Sigmoid colon (tissue), 7 donors: Measurements from ENCODE around the gene KIF13A. TPM values are rescaled to one million over a fixed set of nuclear protein-coding genes. Genes with fewer than 3 reads are reported as not detected.

Experiments used
- DNase-seq: peaks from one replicate; pipeline ENCODE4 v3.0.0-alpha.2; 2019
- H3K27ac ChIP-seq, 4 donors: fragments of 200-600 bp; sonication (generic); one replicate each; pipeline ENCODE4 v1.5.1; 2016 to 2019; ENCODE audit warnings: mild to moderate bottlenecking in 1 of 4
- H3K27me3 ChIP-seq, 3 donors: fragments of 200-600 bp; sonication (generic); one replicate each; pipeline ENCODE4 v1.5.1; 2019; ENCODE audit warnings: mild to moderate bottlenecking in 1 of 3
- H3K36me3 ChIP-seq, 4 donors: fragments of 200-600 bp; sonication (generic); one replicate each; pipeline ENCODE4 v1.5.1; 2016 to 2019
- H3K4me1 ChIP-seq, 4 donors: fragments of 200-600 bp; sonication (generic); one replicate each; pipeline ENCODE4 v1.5.1; 2017 to 2019
- H3K4me3 ChIP-seq, 4 donors: fragments of 200-600 bp; sonication (generic); one replicate each; pipeline ENCODE4 v1.5.1; 2017 to 2019; ENCODE audit warnings: mild to moderate bottlenecking in 2 of 4, moderate library complexity in 1 of 4
- H3K9me3 ChIP-seq, 4 donors: fragments of 200-600 bp in 3 of 4; sonication (generic) in 3 of 4; one replicate each; pipeline versions ENCODE4 v1.5.1 to v1.6.1; 2013 to 2019
- EP300 ChIP-seq, 4 donors: sonication (generic); formaldehyde crosslinking; IDR thresholded peaks; one replicate each; pipeline ENCODE4 v1.6.1; 2017; ENCODE audit warnings: antibody characterized with exemption in 4 of 4
- POLR2A ChIP-seq, 2 donors: fragments of 450-650 bp; IDR thresholded peaks; one replicate each; pipeline ENCODE4 v1.6.1; 2016; ENCODE audit warnings: antibody characterized with exemption in 2 of 2, mild to moderate bottlenecking in 2 of 2, moderate library complexity in 2 of 2
- POLR2AphosphoS5 ChIP-seq, 4 donors: sonication (generic); formaldehyde crosslinking; IDR thresholded peaks; one replicate each; pipeline ENCODE4 v1.6.1; 2017; ENCODE audit warnings: antibody characterized with exemption in 4 of 4
- WGBS, 2 donors: extraction: QIAGEN DNeasy Blood & Tissue Kit; methylation state at CpG; one replicate each; pipeline ENCODE4 v1.1.7; 2013; 5-methylcytosine and 5-hydroxymethylcytosine counted together
- intact Hi-C: fragments of 100-400 bp; cut with DNase I; formaldehyde crosslinking; loops from one replicate; pipeline ENCODE4 v1.15.1; 2023
- polyA plus RNA-seq, 3 donors: library from polyadenylated mRNA; stranded (reverse); fragments of 200-250 nt; gene quantifications; one replicate each; pipeline ENCODE4 v1.2.3, GENCODE V29; 2013
- total RNA-seq, 4 donors: library from RNA; depleted of rRNA; stranded (reverse); fragments of >200 nt; gene quantifications; one replicate each; pipeline ENCODE4 v1.1.0, GENCODE V29; 2016
- TF ChIP-seq, protein P1 (sequence below), 4 experiments: fragments of 450-650 bp in 3 of 4; fragments of 200-600 bp in 1 of 4; IDR thresholded peaks; one replicate each; pipeline ENCODE4 v1.5.1; 2016 to 2019; ENCODE audit warnings: antibody characterized with exemption in 4 of 4, mild to moderate bottlenecking in 3 of 4, moderate library complexity in 2 of 4
- donor health status: healthy with polysubstance abuse.
- donor health status: Bipolar disorder and iron deficiency.
- donor health status: healthy.

Gene KIF13A
- total and polyA plus RNA-seq, 7 donors, result 18.5 to 73.8 (median 55.3) TPM

DNA sequence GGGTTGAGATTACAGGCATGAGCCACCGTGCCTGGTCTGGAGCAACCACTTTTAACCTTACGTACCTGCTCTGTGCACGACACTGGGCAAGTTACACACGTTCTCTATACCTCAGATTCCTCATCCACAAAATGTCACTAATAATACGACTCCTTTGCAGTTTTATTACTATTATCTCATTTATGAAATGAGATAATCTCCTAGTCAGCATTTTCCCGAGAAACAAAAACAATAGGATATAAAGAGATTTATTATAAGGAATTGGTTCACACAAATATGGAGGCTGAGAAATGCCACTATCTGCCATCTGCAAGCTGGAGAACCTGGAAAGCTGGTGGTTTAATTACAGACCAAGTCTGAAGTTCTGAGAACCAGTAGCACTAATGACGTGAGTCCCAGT, 12.0 kb upstream of the KIF13A start:
- no peak for DNase-seq
- no peaks in the 10 kb centered on the region for H3K27me3 ChIP-seq
- H3K36me3 ChIP-seq, result no peaks in the 10 kb centered on the region
- no peaks in the 10 kb centered on the region for H3K4me1 ChIP-seq
- TF ChIP-seq POLR2A (IDR thresholded peaks at IDR 0.05) (no peak), POLR2AphosphoS5 (IDR thresholded peaks at IDR 0.05) (no peak), EP300 (IDR thresholded peaks at IDR 0.05) (no peak)
- TF ChIP-seq, protein P1, sequence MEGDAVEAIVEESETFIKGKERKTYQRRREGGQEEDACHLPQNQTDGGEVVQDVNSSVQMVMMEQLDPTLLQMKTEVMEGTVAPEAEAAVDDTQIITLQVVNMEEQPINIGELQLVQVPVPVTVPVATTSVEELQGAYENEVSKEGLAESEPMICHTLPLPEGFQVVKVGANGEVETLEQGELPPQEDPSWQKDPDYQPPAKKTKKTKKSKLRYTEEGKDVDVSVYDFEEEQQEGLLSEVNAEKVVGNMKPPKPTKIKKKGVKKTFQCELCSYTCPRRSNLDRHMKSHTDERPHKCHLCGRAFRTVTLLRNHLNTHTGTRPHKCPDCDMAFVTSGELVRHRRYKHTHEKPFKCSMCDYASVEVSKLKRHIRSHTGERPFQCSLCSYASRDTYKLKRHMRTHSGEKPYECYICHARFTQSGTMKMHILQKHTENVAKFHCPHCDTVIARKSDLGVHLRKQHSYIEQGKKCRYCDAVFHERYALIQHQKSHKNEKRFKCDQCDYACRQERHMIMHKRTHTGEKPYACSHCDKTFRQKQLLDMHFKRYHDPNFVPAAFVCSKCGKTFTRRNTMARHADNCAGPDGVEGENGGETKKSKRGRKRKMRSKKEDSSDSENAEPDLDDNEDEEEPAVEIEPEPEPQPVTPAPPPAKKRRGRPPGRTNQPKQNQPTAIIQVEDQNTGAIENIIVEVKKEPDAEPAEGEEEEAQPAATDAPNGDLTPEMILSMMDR (IDR thresholded peaks at IDR 0.05), result no peak
- H3K27ac ChIP-seq, result no peak overlapping the region
- WGBS, 2 donors, result 93 to 95% methylated on average over 7 of the region's 7 CpGs
- H3K9me3 ChIP-seq, result no peaks in the 10 kb centered on the region
- no peak overlapping the region for H3K4me3 ChIP-seq
- intact Hi-C loops, result no loop called here

DNA sequence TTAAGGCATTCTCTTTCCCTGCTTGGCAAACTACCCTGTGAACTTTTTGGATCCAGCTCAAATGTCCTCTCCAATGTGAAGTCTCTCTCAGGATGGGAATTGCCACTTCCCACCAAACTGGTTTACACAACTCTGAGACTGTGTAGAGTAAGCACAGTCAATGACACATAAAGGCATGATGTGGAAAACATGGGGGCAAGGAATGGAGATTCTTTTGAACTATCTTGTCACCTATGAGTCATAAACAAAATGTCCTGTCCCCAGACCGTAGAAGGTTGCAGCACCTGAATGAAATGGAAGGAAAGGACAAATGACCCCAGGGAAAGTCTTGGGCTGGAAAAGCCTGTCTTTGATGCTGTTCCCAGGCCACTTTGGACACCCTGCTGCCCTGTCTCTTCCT, 11.0 kb upstream of the KIF13A start:
- no peak overlapping the region for H3K4me3 ChIP-seq
- H3K36me3 ChIP-seq, result no peaks in the 10 kb centered on the region
- no peak for DNase-seq
- H3K27ac ChIP-seq, result no peak overlapping the region
- intact Hi-C loops, result no loop called here
- 90 to 91% methylated on average over 1 of the region's 1 CpG for WGBS, 2 donors
- H3K27me3 ChIP-seq, result no peaks in the 10 kb centered on the region
- TF ChIP-seq, protein P1 (IDR thresholded peaks at IDR 0.05), result no peak
- no peaks in the 10 kb centered on the region for H3K9me3 ChIP-seq
- no peaks in the 10 kb centered on the region for H3K4me1 ChIP-seq

DNA sequence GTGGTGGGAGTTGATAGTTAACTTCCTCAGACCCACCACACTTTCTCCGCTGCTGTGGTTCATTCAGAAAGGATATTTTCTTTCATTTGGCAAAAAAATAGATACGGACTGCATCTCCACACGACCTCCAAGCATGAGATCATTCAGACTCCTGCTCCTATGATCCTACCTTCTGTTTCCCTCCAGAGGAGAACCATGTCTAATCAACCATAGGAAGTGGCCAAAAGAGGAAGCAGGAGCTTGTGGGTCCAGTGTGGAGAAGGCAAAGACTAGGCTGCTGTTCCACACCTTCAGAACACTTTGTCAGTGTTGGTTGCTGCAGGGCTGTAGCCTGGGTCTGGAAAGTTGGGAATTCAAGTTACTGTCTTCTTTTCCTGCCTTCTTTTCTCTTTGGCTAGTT, 10.6 kb upstream of the KIF13A start:
- H3K36me3 ChIP-seq, result no peaks in the 10 kb centered on the region
- DNase-seq, result no peak
- H3K4me1 ChIP-seq, result no peaks in the 10 kb centered on the region
- H3K9me3 ChIP-seq, result no peaks in the 10 kb centered on the region
- no peaks in the 10 kb centered on the region for H3K27me3 ChIP-seq
- TF ChIP-seq POLR2A (IDR thresholded peaks at IDR 0.05) (no peak), POLR2AphosphoS5 (IDR thresholded peaks at IDR 0.05) (no peak), EP300 (IDR thresholded peaks at IDR 0.05) (no peak)
- TF ChIP-seq, protein P1 (IDR thresholded peaks at IDR 0.05), result no peak
- WGBS, 2 donors, result 82 to 88% methylated on average over 3 of the region's 3 CpGs
- no peak overlapping the region for H3K4me3 ChIP-seq
- intact Hi-C loops, result no loop called here
- H3K27ac ChIP-seq, result no peak overlapping the region

DNA sequence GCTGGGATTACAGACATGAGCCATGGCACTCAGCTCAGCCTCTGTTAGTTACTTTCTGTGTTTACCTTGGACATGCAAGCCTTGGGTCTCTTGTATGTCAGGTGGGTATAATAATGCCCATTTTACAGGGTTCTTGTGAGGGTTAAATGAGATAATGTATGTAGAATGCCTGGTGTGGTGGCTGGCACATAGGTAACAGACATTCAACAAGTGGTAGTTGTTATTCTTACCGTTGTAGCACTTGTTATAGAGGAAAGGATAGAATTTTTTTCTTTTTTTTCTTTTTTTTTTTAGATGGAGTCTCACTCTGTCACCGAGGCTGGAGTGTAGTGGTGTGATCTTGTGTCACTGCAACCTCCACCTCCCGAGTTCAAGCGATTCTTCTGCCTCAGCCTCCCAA, 8.0 kb upstream of the KIF13A start:
- WGBS, 2 donors, result 90 to 92% methylated on average over 4 of the region's 4 CpGs
- no peak overlapping the region for H3K27ac ChIP-seq
- H3K27me3 ChIP-seq, result no peaks in the 10 kb centered on the region
- no peak overlapping the region for H3K4me3 ChIP-seq
- intact Hi-C loops, result no loop called here
- no peak for DNase-seq
- no peaks in the 10 kb centered on the region for H3K4me1 ChIP-seq
- no peaks in the 10 kb centered on the region for H3K36me3 ChIP-seq
- H3K9me3 ChIP-seq, result no peaks in the 10 kb centered on the region
- TF ChIP-seq, protein P1 (IDR thresholded peaks at IDR 0.05), result no peak
- TF ChIP-seq POLR2AphosphoS5 (IDR thresholded peaks at IDR 0.05) (no peak), POLR2A (IDR thresholded peaks at IDR 0.05) (no peak), EP300 (IDR thresholded peaks at IDR 0.05) (no peak)

DNA sequence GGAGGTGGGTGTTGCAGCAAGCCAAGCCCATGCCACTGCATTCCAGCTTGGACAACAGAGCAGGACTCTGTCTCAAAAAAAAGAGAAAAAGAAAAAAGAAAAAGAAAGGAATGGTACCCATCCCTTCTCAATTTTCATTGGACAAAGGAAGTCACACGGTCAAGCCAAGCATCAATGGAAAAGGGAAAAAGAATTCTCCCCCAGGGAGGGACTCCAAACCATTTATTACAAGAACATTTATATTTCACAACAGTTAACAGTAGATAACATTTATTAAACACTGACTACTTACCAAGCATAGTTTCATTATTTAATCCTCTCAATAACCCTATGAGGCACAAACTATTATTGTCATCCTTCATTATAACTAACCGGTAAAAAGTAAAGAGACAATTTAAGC, 6.6 kb upstream of the KIF13A start:
- H3K4me1 ChIP-seq, result peaks cover 0 to 3% (median 1%) of the 10 kb centered on the region in 4 donors
- H3K36me3 ChIP-seq, result no peaks in the 10 kb centered on the region
- no peaks in the 10 kb centered on the region for H3K9me3 ChIP-seq
- intact Hi-C loops, result no loop called here
- H3K4me3 ChIP-seq, result no peak overlapping the region
- no peak for DNase-seq
- H3K27ac ChIP-seq, result no peak overlapping the region
- 93% methylated on average over 2 of the region's 2 CpGs for WGBS, 2 donors
- no peaks in the 10 kb centered on the region for H3K27me3 ChIP-seq
- TF ChIP-seq, protein P1 (IDR thresholded peaks at IDR 0.05), result no peak
- TF ChIP-seq EP300 (IDR thresholded peaks at IDR 0.05) (no peak), POLR2AphosphoS5 (IDR thresholded peaks at IDR 0.05) (no peak), POLR2A (IDR thresholded peaks at IDR 0.05) (no peak)
